AG09309 (cell line): ENCODE measurements around the gene TMEM198.
A peak's percentile ranks its signal among the peaks of the same experiment; 100 is the strongest.

ENCODE experiments used
- DNase-seq: peaks from one replicate; pipeline ENCODE4 v3.0.0-alpha.2; 2010; ENCODE audit warnings: low read depth
- H3K4me3 ChIP-seq: 2 replicates; pipeline ENCODE4 v1.5.1; 2011; ENCODE audit warnings: mild to moderate bottlenecking, low read depth, low read length, moderate library complexity; ENCODE audit not compliant: control insufficient read depth
- CTCF ChIP-seq: IDR thresholded peaks from 2 replicates; pipeline ENCODE4 v1.5.1; 2011; ENCODE audit warnings: mild to moderate bottlenecking, low read depth, low read length, inconsistent platforms; ENCODE audit not compliant: insufficient read depth, control insufficient read depth; ENCODE audit errors: missing control alignments

TMEM198 gene

GRCh38 chr2:219519526-219519916, 24.3 kb upstream of the TMEM198 start:
- H3K4me3 ChIP-seq = no peak overlapping the region
- no peak for DNase-seq
- TF ChIP-seq CTCF = no peak

- no peak for DNase-seq
- TF ChIP-seq CTCF = no peak
- H3K4me3 ChIP-seq = no peak overlapping the region
Observed at GRCh38 chr2:219520079-219520478, 23.7 kb upstream of the TMEM198 start.

- no peak overlapping the region for H3K4me3 ChIP-seq
- peak; percentile 87 for TF ChIP-seq CTCF
- DNase-seq = no peak
Observed at GRCh38 chr2:219521066-219521880, 22.6 kb upstream of the TMEM198 start.

GRCh38 chr2:219522111-219523030, 21.5 kb upstream of the TMEM198 start:
- no peak overlapping the region for H3K4me3 ChIP-seq
- TF ChIP-seq CTCF = no peak
- DNase-seq = peak; percentile 48

- no peak for DNase-seq
- no peak for TF ChIP-seq CTCF
- no peak overlapping the region for H3K4me3 ChIP-seq
Observed at GRCh38 chr2:219523031-219523671, 20.7 kb upstream of the TMEM198 start.

GRCh38 chr2:219524817-219525216, 19.0 kb upstream of the TMEM198 start:
- no peak overlapping the region for H3K4me3 ChIP-seq
- TF ChIP-seq CTCF = no peak
- DNase-seq = no peak
